ENCODE results near the gene RAB26.

The RAB26 gene

GRCh38 chr16:2190659-2191445 lies 42.4 kb downstream of the RAB26 start:
- no peaks in the 10 kb centered on the region for H3K9me3 ChIP-seq (ENCODE audit: control insufficient read depth, insufficient read depth, low read depth, low read length)
- H3K27ac ChIP-seq (ENCODE audit: extremely low read depth, low read depth, low read length): no peak overlapping the region
- peaks cover 0 to 3% of the 10 kb centered on the region in 2 experiments; a peak in 1 of 3 replicates for H3K36me3 ChIP-seq (ENCODE audit: control insufficient read depth in 2 of 2, insufficient read depth in 1 of 2, low read length in 2 of 2)
- TF ChIP-seq REPIN1 (tag by site-specific recombination; IDR thresholded peaks at IDR 0.05; ENCODE audit: low read depth) (no peak), ZNF449 (tag by site-specific recombination; IDR thresholded peaks at IDR 0.05) (no peak), ZNF501 (tag by site-specific recombination; IDR thresholded peaks at IDR 0.05) (no peak), EGR2 (tag by site-specific recombination; IDR thresholded peaks at IDR 0.05; ENCODE audit: low read depth) (peak; percentile 85), ZNF114 (tag by site-specific recombination; IDR thresholded peaks at IDR 0.05) (no peak), ZFHX2 (tag by site-specific recombination; conservative IDR thresholded peaks at IDR 0.05) (peak; percentile 86), ZNF549 (tag by site-specific recombination; IDR thresholded peaks at IDR 0.05) (no peak), ZBTB48 (tag by site-specific recombination; IDR thresholded peaks at IDR 0.05) (no peak), ZNF292 (tag by site-specific recombination; IDR thresholded peaks at IDR 0.05; ENCODE audit: borderline replicate concordance, low read depth) (no peak), ZNF302 (tag by site-specific recombination; IDR thresholded peaks at IDR 0.05; ENCODE audit: low read depth) (no peak), ZNF473 (tag by site-specific recombination; IDR thresholded peaks at IDR 0.05) (no peak), PRDM10 (tag by site-specific recombination; IDR thresholded peaks at IDR 0.05) (no peak)
- CTCF ChIA-PET: no interaction called here
- no peak overlapping the region for H3K4me3 ChIP-seq (ENCODE audit: low read depth, low read length)
- POLR2A ChIA-PET: interaction anchor here (1.3 to 1.9 kb wide), 2 partner anchors 9 to 36 kb away, joined by 4 to 7 read pairs; partner anchors contain the start of gene TRAF7
- peaks cover 9% of the 10 kb centered on the region; the same call in 1 of the 2 replicates for H3K4me1 ChIP-seq (ENCODE audit: control insufficient read depth, insufficient read depth, low read length)

GRCh38 chr16:2191446-2191706 lies 43.0 kb downstream of the RAB26 start:
- Histone ChIP-seq H3K27ac (ENCODE audit: extremely low read depth, low read depth, low read length) (no peak overlapping the region), H3K9me3 (ENCODE audit: control insufficient read depth, insufficient read depth, low read depth, low read length) (no peaks in the 10 kb centered on the region), H3K4me1 (ENCODE audit: control insufficient read depth, insufficient read depth, low read length) (peaks cover 9% of the 10 kb centered on the region; the same call in 1 of the 2 replicates), H3K36me3 (ENCODE audit: control insufficient read depth in 2 of 2, insufficient read depth in 1 of 2, low read length in 2 of 2) (peaks cover 0 to 3% of the 10 kb centered on the region in 2 experiments; a peak in 1 of 3 replicates), H3K4me3 (ENCODE audit: low read depth, low read length) (no peak overlapping the region)
- ChIA-PET POLR2A (interaction anchor here (1.9 kb wide), 1 partner anchor 36 kb away, joined by 7 read pairs; the partner anchor contains the start of gene TRAF7), CTCF (no interaction called here)
- TF ChIP-seq ZNF23 (tag by site-specific recombination; IDR thresholded peaks at IDR 0.05; ENCODE audit: borderline replicate concordance) (no peak), ZNF677 (tag by site-specific recombination; IDR thresholded peaks at IDR 0.05) (no peak), ZBTB49 (tag by site-specific recombination; IDR thresholded peaks at IDR 0.05; ENCODE audit: low read depth) (no peak), ZBTB20 (tag by site-specific recombination; IDR thresholded peaks at IDR 0.05) (no peak), ZFP41 (tag by site-specific recombination; IDR thresholded peaks at IDR 0.05; ENCODE audit: borderline replicate concordance) (no peak), ZNF146 (tag by site-specific recombination; IDR thresholded peaks at IDR 0.05) (no peak)

Measured in HEK293 (cell line).